ENCODE results near the gene NDUFV2.
"Not testable (repeated sequence)": the region's sequence is repeated elsewhere in the genome, so short reads cannot be mapped to it uniquely, and the experiment has no call there.

NDUFV2 gene

DNA sequence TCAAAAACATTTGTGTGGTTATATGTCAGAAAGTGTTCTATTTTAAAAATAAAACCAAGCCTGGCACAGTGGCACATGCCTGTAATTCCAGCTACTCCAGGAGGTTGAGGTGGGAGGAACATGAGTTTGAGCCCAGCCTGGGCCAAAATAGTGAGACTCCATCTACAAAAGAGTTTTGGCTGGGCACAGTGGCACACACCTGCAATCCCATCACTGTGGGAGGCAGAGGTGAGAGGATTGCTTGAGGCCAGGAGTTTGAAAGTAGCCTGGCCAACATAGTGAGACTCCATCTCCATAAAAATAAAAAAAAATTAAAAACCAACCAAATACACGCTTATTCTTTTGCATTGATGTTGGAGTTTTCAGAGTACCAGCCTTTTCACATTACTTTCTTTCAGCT is 43.7 kb downstream of the NDUFV2 start:
- ATAC-seq, result no peak
- Mint-ChIP-seq H3K4me3 (peak overlapping the region; percentile 54), H3K4me1 (peaks cover 47% of the 10 kb centered on the region), H3K36me3 (peaks cover 91% of the 10 kb centered on the region), H3K9me3 (no peaks in the 10 kb centered on the region), H3K27ac (peak overlapping the region; percentile 89)
- no peak for DNase-seq (ENCODE audit: low spot score in 2 of 2)

DNA sequence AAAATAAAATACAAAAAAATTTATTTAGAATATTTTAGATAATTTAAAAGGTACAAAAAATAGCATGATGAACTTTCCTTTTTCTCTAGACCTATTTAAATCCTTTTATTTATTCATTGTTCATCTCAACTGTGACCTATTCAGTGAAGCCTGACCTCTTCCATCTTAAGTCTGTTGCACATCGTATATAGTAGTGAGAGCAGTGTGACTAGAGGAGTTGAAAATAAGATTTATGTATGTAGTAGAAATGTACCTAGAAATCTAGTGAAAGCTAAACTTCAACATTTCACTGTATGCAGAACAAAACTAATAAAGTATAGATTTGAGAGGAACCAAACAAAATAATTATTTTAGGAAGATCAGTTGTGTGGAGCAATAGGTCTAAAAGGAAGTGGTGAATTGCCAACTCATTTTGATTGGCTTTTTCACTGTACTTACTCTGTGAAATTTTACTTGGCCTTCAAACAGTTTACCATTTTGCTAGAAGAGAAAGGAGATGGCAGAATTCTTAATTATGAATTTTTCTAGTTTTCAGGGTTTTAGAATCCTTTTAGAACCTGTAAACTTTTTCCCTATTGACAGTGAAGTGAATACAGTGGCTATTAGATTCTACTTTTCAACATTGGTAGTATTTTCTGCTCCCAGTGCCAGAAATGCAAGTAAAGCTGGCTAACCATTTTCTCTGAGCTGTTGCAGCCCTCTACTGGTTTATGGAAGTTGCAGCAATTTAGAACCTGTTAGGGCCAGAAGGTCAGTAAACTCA is 45.1 kb downstream of the NDUFV2 start:
- DNase-seq (ENCODE audit: low spot score in 2 of 2) (no peak), ATAC-seq (peak; percentile 59)
- peaks cover 48% of the 10 kb centered on the region for H3K4me1 Mint-ChIP-seq
- peak overlapping the region; percentile 54 for H3K4me3 Mint-ChIP-seq
- H3K36me3 Mint-ChIP-seq, result peaks cover 88% of the 10 kb centered on the region
- peak overlapping the region; percentile 78 for H3K27ac Mint-ChIP-seq
- no peaks in the 10 kb centered on the region for H3K9me3 Mint-ChIP-seq

DNA sequence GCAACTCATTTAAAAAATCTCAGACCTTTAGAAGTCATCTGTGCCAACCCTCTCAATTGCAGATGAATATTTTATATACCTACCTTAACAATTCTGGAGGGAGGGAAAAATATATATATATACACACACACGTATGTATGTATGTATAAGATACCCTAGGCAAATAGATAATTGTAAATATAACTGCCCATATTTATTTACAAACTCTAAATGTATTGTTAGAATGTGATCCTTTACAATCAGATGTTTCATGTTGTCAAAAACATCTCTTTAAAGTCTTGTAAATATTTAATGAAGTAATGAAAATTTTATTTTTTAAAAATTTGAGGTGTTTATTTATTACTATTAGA is 45.7 kb downstream of the NDUFV2 start:
- Mint-ChIP-seq H3K4me1 (peaks cover 53% of the 10 kb centered on the region), H3K4me3 (peak overlapping the region; percentile 58), H3K36me3 (peaks cover 88% of the 10 kb centered on the region), H3K27ac (peak overlapping the region; percentile 78), H3K9me3 (no peaks in the 10 kb centered on the region)
- ATAC-seq (no peak), DNase-seq (ENCODE audit: low spot score in 2 of 2) (no peak)

- Mint-ChIP-seq H3K9me3 (no peaks in the 10 kb centered on the region), H3K4me1 (peaks cover 63% of the 10 kb centered on the region), H3K27ac (no peak overlapping the region), H3K4me3 (peak overlapping the region; percentile 25), H3K36me3 (peaks cover 84% of the 10 kb centered on the region)
- no peak for DNase-seq (ENCODE audit: low spot score in 2 of 2)
- ATAC-seq, result no peak
Measured at GRCh38 chr18:9150121-9150520, 47.6 kb downstream of the NDUFV2 start.

DNA sequence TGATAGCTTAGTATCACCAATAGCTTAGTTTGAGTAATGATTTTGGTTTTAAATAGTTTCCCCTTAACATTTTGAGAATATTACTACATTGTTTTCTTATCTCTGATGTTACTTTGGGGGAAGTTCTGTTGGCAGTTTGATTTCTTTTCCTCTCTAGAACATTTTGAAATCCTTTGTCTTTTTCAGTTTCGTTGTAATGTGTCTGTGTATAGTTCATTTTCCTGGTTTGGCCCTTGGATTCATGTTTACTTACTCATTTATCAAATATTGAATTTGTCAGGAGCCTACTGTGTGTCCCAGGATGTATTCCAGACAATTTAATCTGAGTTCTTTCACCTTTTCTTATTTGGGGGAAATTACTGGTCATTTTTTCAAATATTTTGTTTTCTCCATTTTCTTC is 50.8 kb downstream of the NDUFV2 start:
- H3K4me3 Mint-ChIP-seq, result peak overlapping the region; percentile 36
- peaks cover 88% of the 10 kb centered on the region for H3K36me3 Mint-ChIP-seq
- peaks cover 59% of the 10 kb centered on the region for H3K4me1 Mint-ChIP-seq
- no peak for DNase-seq (ENCODE audit: low spot score in 2 of 2)
- peak overlapping the region; percentile 18 for H3K27ac Mint-ChIP-seq
- no peaks in the 10 kb centered on the region for H3K9me3 Mint-ChIP-seq
- no peak for ATAC-seq

GRCh38 chr18:9156604-9157249 is 54.2 kb downstream of the NDUFV2 start:
- Mint-ChIP-seq H3K9me3 (no peaks in the 10 kb centered on the region), H3K4me1 (peaks cover 64% of the 10 kb centered on the region), H3K4me3 (peak overlapping the region; percentile 4), H3K36me3 (peaks cover 90% of the 10 kb centered on the region), H3K27ac (peak overlapping the region; percentile 85)
- ATAC-seq, result peak; percentile 95
- DNase-seq (ENCODE audit: low spot score in 2 of 2), result no peak

- ATAC-seq (no peak), DNase-seq (ENCODE audit: low spot score in 2 of 2) (no peak)
- Mint-ChIP-seq H3K9me3 (no peaks in the 10 kb centered on the region), H3K36me3 (peaks cover 90% of the 10 kb centered on the region), H3K27ac (no peak overlapping the region), H3K4me1 (peaks cover 67% of the 10 kb centered on the region), H3K4me3 (no peak overlapping the region)
Measured at GRCh38 chr18:9157806-9158205, 55.3 kb downstream of the NDUFV2 start.

- H3K36me3 Mint-ChIP-seq, result peaks cover 95% of the 10 kb centered on the region
Measured at GRCh38 chr18:9160014-9160413, 57.5 kb downstream of the NDUFV2 start.

DNA sequence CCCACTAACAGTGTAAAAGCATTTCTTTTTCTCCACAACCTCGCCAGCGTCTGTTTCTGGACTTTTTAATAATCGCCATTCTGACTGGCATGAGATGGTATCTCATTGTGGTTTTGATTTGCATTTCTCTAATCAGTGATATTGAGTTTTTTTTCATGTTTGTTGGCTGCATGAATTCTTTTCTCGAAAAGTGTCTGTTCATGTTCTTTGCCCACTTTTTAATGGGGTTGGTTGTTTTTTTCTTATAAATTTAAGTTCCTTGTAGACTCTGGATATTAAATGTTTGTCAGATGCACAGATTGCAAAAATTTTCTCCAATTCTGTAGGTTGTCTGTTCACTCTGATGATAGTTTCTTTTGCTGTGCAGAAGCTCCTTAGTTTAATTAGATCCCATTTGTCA is 60.2 kb downstream of the NDUFV2 start:
- not testable (repeated sequence) for DNase-seq (ENCODE audit: low spot score in 2 of 2); H3K4me3 Mint-ChIP-seq; ATAC-seq; H3K27ac Mint-ChIP-seq
- H3K4me1 Mint-ChIP-seq, result peaks cover 59% of the 10 kb centered on the region
- H3K36me3 Mint-ChIP-seq, result peaks cover 73% of the 10 kb centered on the region
- peaks cover 16% of the 10 kb centered on the region for H3K9me3 Mint-ChIP-seq

More at GRCh38 chr18:9160014-9160413, 57.5 kb downstream of the NDUFV2 start:
- ATAC-seq (no peak), DNase-seq (ENCODE audit: low spot score in 2 of 2) (no peak)
- peaks cover 67% of the 10 kb centered on the region for H3K4me1 Mint-ChIP-seq
- no peak overlapping the region for H3K27ac Mint-ChIP-seq
- H3K9me3 Mint-ChIP-seq, result peaks cover 14% of the 10 kb centered on the region
- H3K4me3 Mint-ChIP-seq, result no peak overlapping the region

- peak overlapping the region; percentile 76 for H3K27ac Mint-ChIP-seq
- DNase-seq (ENCODE audit: low spot score in 2 of 2); ATAC-seq: not testable (repeated sequence)
- H3K9me3 Mint-ChIP-seq, result peaks cover 16% of the 10 kb centered on the region
- peaks cover 71% of the 10 kb centered on the region for H3K36me3 Mint-ChIP-seq
- peaks cover 61% of the 10 kb centered on the region for H3K4me1 Mint-ChIP-seq
- H3K4me3 Mint-ChIP-seq, result peak overlapping the region; percentile 5
Measured at GRCh38 chr18:9164149-9164548, 61.6 kb downstream of the NDUFV2 start.

DNA sequence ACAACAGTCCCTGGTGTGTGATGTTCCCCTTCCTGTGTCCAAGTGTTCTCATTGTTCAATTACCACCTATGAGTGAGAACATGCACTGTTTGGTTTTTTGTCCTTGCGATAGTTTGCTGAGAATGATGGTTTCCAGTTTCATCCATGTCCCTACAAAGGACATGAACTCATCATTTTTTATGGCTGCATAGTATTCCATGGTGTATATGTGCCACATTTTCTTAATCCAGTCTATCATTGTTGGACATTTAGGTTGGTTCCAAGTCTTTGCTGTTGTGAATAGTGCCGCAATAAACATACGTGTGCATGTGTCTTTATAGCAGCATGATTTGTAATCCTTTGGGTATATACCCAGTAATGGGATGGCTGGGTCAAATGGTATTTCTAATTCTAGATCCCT is 63.4 kb downstream of the NDUFV2 start:
- DNase-seq (ENCODE audit: low spot score in 2 of 2); ATAC-seq; H3K4me3 Mint-ChIP-seq; H3K27ac Mint-ChIP-seq: not testable (repeated sequence)
- H3K4me1 Mint-ChIP-seq, result peaks cover 70% of the 10 kb centered on the region
- peaks cover 65% of the 10 kb centered on the region for H3K36me3 Mint-ChIP-seq
- peaks cover 16% of the 10 kb centered on the region for H3K9me3 Mint-ChIP-seq

GRCh38 chr18:9169515-9169914 is 67.0 kb downstream of the NDUFV2 start:
- ATAC-seq; H3K9me3 Mint-ChIP-seq; DNase-seq (ENCODE audit: low spot score in 2 of 2): not testable (repeated sequence)
- Mint-ChIP-seq H3K36me3 (peaks cover 65% of the 10 kb centered on the region), H3K27ac (peak overlapping the region; percentile 74), H3K4me3 (peak overlapping the region; percentile 57), H3K4me1 (peaks cover 78% of the 10 kb centered on the region)

GRCh38 chr18:9171919-9172318 is 69.4 kb downstream of the NDUFV2 start:
- H3K27ac Mint-ChIP-seq, result peak overlapping the region; percentile 8
- not testable (repeated sequence) for ATAC-seq; DNase-seq (ENCODE audit: low spot score in 2 of 2); H3K9me3 Mint-ChIP-seq
- H3K36me3 Mint-ChIP-seq, result peaks cover 79% of the 10 kb centered on the region
- peak overlapping the region; percentile 10 for H3K4me3 Mint-ChIP-seq
- H3K4me1 Mint-ChIP-seq, result peaks cover 89% of the 10 kb centered on the region

DNA sequence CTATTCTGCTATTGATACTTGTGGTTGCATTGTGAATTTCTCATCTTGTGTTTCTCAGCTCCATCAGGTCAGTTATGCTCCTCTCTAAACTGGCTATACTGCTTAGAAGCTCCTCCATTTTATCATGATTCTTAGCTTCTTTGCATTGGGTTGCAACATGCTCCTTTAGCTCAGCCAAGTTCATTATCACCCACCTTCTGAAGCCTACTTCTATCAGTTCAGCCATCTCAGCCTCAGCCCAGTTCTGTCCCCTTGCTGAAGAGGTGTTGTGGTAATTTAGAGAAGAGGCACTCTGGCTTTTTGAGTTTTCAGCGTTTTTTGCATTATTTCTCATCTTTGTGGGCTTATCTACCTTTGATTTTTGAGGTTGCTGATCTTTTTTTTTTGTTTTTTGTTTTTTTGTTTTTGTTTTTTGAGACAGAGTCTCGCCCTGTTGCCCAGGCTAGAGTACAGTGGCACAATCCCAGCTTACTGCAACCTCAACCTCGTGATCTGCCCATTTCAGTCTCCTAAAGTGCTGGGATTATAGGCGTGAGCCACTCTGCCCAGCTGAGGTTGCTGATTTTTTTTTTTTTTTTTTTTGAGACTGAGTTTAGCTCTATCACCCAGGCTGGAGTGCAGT is 70.1 kb downstream of the NDUFV2 start:
- Mint-ChIP-seq H3K36me3 (peaks cover 86% of the 10 kb centered on the region), H3K4me1 (peaks cover 93% of the 10 kb centered on the region), H3K4me3 (peak overlapping the region; percentile 10), H3K27ac (peak overlapping the region; percentile 8), H3K9me3 (no peaks in the 10 kb centered on the region)
- ATAC-seq (no peak), DNase-seq (ENCODE audit: low spot score in 2 of 2) (no peak)

- ATAC-seq, result peak; percentile 90
- Mint-ChIP-seq H3K9me3 (no peaks in the 10 kb centered on the region), H3K36me3 (peaks cover 90% of the 10 kb centered on the region), H3K27ac (peak overlapping the region; percentile 8), H3K4me1 (peaks cover 90% of the 10 kb centered on the region), H3K4me3 (peak overlapping the region; percentile 10)
- peak in 1 of 2 donors; percentile 58 for DNase-seq (ENCODE audit: low spot score in 2 of 2)
Measured at GRCh38 chr18:9173770-9174233, 71.3 kb downstream of the NDUFV2 start.

All from stimulated activated effector memory CD8-positive, alpha-beta T cell treated with anti-CD3 and anti-CD28 coated beads, Interleukin-12 subunit alpha, Interleukin-12 subunit beta, amount 100 ng/mL, for 72 hours (primary cell).